Amniotic stem cell (primary cell): Measurements from ENCODE around the gene FHL3.
"Not testable (repeated sequence)": the region's sequence is repeated elsewhere in the genome, so short reads cannot be mapped to it uniquely, and the experiment has no call there.

Source experiments
- DNase-seq: peaks from one replicate; lab custom pipeline; 2025; lab: John Stamatoyannopoulos, UW

Gene FHL3

DNA sequence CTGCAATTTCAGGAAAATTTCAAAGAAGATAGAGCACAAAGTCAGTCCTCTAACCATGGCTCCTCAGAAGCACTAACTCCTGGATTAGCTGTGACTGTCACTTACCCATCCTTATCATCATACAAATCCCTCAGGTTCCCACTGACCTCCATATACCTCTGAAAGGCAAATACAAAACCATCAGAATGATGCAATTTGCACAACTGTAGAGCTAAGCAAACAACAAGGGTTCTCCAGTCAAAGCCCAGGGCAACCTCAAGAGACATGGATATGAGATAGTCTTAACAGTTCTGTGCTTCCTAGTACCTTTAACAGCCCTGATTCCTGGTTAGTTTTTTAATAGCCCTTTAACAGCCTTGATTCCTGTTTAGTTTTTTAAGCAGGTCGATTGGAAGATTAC, 17.6 kb downstream of the FHL3 start:
- no peak for DNase-seq

DNA sequence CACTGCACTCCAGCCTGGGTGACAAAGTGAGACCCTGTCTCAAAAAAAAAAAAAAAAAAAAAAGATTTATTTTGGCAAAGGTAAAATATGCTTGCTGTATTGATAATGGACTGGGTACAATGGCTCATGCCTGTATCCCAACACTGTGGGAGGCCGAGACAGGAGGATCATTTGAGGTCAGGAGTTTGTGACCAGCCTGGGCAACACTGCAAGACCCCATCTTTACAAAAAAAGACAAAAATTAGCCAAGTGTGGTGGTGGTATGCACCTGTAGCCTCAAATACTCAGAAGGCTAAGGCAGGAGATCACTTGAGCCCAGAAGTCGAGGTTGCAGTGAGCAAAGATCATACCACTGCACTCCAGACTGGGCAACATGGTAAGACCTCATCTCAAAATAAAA, 21.8 kb downstream of the FHL3 start:
- no peak for DNase-seq

DNA sequence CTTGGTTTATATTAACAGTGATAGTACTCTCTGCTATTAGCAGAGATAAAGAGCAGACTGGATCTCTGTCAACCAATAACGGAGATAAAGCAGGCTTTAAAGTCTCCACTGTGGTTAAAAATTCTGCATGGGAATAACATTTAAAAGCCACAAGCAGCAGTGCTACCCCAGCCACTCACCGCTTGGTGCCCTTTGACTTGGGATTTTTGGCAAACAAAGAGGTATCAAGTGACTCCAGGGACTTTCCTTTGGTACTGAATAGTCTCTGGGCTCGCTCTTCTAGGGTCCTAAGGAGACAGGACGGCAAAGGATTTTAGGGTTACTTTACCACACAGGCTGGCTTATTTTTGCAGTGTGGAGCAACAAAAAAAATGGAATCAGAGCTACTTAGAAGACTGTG, 26.8 kb downstream of the FHL3 start:
- no peak for DNase-seq

DNA sequence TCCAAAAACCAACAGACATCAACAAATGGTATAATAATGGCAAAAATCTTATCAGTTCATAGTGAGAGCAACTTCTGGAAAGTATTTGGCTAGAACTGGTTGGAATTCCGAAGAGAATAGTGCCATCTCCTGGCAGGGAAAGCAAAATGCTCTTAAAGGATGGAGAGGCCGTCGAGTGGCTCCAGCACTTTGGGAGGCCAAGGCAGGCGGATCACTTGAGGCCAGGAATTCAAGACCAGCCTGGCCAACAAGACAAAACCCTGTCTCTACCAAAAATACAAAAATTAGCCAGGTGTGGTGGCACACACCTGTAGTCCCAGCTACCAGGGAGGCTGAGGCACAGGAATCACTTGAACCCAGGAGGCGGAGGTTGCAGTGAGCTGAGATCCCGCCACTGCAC, 30.2 kb downstream of the FHL3 start:
- DNase-seq = peak; percentile 13

DNA sequence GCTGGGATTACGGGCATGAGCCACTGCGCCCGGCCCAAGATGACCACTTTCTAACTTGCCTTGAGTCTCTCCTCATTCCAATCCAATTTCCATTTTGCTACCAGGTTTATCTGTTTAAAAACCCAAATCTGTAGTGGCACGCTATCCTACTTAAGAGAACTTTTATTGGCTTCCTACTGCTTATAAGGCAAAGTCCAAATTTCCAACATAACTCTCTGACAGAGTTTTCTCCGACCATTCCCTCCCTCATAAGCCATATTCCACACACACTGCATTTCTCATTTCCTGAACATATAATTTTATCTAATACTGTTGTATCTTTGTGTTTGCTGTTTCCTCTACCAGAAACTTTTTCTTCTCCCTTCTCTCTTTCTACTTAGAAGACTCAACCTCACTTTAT, 30.7 kb downstream of the FHL3 start:
- DNase-seq = no peak

DNA sequence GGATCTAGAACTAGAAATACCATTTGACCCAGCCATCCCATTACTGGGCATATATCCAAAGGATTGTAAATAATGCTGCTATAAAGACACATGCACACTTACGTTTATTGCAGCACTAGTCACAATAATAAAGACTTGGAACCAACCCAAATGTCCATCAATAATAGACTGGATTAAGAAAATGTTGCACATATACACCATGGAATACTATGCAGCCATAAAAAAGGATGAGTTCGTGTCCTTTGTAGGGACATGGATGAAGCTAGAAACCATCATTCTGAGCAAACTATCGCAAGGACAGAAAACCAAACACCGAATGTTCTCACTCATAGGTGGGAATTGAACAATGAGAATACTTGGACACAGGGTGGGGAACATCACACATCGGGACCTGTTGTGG, 31.6 kb downstream of the FHL3 start:
- not testable (repeated sequence) for DNase-seq

DNA sequence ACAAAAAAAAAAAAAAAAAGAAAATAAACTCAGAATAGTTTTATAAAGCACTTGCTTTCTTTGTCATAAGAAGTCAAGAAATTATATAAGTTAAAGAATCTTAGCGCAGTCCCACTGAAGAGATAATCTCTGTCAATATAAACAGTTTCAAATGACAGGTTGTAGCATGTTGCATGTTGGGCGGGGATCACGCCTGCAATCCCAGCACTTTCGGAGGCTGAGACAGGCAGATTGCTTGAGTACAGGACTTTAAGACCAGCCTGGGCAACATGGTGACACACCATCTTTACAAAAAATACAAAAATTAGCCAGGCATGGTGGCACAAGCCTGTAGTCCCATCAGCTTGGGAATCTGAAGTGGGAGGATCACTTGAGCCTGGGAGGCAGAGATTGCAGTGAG, 40.0 kb downstream of the FHL3 start:
- no peak for DNase-seq

DNA sequence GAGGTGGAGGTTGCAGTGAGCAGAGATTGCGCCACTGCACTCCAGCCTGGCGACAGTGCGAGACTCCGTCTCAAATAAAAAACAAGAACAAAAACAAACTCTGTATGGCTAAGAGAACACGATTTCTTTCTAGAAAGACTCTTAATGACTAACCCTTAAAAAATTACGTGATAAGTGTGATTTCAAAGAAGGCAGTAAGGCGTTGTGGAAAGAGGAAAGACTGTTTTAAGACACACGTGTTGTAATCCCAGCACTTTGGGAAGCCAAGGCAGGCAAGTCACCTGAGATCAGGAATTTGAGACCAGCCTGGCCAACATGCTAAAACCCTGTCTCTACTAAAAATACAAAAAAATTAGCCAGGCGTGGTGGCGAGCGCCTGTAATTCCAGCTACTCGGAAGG, 41.2 kb downstream of the FHL3 start:
- DNase-seq = not testable (repeated sequence)

DNA sequence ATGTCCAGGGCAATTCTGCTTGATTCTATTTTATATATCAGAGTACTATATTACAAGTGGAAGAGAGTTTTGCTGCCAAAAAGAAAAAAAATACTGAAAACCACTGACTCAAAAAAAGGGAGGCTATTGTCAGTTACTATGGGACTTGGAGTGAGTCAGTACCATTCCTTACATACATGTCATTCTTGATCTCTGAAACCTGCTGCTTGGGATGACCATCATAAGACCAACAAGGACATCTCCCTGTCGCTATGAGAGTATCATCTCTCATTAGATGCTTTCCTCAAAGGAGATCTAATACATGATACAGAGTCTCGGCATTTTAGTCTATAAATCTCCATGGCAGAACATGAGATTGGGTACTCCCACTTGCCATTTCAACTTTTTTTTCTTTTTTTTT, 46.6 kb downstream of the FHL3 start:
- peak; percentile 43 for DNase-seq

DNA sequence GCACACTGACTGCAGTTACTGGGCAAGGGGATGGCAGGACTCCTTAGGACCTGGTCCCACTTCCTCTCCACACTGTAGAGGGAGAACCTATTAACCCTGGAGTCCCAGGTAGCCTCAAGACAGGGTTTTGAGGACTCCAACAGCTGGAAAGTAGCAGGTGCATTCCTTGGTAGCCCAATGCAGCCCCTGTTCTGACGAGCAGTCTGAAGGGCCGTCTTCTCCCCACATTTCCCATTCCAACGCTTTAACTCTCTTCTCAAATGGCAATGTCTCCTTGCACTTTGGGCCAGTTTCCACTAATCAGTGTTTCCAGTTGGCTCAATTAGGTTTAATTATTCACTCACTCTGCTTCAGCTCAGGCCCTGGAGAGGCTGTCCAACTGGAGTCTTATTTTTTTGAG, 49.6 kb downstream of the FHL3 start:
- no peak for DNase-seq

DNA sequence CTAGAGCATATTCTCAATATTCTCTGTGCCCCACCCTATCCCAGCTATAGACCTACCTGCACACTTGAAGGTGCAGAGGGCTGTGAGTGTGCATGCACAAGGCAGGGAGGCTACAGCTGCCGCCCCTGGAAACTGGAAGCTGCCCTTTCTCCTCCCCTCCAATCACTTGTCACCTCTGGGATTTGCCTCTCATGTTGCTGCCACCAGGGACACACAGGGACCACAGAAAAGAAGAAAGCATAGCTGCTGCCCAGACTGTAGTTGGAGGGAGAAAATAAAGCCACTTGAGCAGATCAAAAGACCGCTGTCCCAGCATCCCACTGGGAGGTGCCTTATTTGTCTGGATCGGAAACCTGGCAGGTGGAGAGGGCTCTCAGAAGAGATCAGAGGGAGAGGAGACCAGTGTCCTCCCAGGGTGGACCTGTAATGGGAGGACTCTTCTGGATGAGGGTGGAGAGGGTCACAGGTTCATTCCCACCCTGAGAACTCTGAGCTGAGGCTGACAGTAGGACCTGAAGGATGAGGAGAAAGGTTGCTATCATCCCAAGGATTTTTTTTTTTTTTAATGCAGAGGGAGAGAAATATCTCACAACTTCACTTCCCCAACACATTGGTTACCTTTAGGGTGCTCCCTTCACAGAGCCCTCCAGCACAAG, 50.9 kb downstream of the FHL3 start:
- no peak for DNase-seq

DNA sequence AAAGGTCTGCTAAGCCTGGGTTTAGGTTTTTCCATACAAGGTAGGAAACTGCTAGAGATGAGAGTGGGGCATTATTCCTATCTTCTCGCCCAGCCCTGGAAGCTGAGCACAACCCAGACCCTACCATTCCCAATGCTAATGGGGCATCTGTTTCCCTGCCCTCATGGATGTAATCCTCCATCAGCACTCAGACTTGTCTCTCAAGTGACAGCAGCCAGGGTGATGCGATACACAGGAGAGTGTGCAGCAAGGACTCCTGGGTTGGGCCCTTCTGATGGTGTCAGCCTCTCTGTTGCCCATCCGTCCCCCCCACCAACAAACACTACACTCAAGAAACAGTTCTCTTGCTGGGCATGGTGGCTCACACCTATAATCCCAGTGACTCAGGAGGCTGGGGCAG, 52.6 kb downstream of the FHL3 start:
- DNase-seq = no peak

DNA sequence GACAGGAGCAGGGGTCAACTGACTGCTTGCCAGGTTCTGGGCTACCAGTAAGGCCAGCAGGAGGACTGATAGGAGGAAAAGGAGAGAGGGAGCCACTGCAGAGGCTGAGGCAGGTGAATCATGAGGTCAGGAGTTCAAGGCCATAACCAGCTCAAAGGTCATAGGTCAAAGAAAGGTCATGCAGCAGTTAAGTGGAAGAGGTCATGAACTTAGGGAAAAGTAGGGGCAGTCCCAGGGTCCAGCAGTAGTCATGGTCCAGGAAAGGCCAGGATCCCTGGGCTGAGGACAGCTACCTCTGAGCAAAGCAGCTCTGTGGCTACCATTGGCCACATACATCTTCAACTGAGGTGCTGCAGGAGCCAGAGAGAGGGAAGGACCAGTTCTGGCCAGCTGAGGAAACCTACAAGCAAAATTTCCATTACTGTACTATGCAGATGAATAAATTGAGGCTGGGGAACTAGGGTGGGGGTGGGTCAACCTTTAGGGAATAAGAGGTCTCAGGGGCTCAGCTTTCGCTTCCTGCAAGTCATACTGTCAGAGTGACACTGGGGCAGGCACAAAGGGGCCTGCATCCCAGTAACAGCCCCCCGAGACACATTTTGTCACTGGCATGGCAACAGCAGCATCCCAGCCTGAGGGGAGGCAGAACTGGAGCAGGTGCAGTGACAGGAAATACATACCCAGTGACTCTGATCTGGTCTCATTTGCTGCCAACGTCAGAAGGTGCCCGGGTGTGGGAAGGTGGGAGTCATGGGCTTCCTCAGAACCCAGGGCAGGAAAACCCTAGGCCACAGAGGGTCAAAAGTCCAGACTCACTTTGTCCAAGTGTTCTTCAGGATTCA, 53.3 kb downstream of the FHL3 start:
- no peak for DNase-seq

DNA sequence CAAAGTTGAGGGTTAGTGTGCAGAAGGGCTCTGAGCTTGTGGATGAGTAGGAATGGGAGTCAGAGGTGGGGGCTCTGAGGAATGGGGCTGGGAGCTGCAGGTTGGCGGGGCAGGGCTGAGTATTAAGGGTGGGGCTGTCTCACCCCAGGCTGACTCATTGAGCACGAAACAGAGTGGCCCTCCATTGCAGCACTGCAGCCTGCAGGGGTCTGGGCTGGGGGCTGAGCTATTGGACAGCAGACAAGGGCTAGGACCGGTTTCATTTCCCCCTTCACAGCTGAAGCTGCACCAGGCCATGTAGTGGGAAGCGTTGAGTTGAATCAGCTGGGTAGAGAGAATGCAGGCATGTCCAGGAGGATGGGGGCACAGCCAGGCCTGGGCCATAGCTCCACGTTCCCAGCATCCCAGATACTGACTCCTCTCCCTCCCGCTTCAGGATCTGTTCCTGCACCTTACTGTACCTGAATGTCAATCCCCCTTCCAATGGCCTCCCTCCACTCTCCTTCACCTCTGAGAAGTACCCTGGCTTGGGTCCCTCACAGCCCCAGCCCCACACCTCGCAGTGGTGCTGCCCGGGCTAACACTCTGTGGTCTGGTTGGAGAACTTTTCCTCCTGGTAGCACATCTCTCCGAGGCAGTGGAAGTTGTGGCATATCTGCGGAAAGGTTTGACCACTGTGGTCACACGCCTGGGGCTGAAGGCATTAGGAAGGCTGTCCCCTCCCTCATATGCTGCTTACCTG, 54.1 kb downstream of the FHL3 start:
- DNase-seq = no peak

DNA sequence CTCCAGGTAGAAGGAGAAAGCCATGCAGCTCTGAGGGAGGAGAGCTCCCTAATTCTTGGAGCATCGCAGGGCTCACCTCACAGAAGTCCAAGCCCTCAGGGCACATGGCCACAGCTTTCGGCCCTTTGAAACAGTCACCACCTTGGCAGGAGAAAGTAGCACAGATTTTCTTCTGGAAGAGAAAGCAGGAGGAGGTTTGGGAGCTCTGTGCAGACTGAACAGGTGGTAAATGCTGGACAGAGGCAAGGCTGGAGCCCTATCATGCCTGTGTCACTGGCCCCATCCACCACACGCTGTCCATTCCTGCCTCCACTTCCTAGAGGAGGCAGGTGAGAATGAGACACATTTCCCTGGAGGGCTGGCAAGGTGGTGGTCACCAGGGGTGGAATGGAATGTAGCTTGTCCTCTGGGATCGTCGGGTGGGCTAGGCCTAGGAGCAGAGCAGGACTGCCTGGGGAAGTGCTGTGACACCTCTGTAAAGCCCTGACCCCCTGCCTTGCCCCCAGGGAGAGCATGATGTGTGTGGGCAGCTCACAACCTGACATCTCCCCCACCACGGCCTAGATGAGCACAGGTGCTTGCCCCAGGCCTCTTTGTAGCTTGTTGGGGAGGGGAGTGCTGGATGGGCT, 55.7 kb downstream of the FHL3 start:
- DNase-seq = no peak

DNA sequence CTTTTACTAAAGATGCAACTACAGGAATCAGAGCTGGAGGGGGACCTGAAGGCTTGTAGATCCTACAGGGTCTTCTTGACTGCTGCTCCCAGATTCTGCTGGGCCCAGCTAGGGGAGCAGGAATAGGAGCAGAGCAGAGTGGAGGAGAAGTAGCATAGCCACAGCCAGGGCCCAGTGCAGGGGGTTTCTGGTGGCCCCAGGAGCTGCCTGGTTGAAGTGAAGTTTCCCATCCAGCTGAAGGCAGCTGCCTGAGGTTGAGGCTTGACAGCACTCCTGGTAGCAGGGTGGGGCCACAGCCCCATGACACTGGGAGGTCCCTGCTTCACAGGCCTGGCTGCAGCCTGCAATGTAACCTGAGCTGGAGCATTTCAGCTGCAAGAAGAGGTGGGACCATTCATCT, 56.5 kb downstream of the FHL3 start:
- DNase-seq = no peak

DNA sequence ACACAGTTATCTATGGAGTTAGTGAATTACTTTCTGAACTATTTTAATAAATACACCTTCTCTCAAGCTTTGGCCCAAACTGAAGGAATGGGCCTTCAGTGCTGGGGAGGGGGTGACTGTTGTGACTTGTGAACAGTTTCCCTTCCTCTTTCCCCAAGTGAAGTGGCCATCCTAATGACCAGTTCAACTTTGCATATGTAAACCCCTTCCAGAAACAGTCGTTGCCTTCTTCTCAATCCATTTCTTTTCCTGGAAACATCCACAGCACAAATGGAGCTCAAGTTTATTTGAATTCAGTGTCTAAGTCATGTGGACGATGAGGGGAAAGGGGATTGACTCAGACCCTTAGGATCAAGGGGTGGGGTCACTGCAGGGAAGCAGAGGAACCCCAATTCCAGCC, 57.1 kb downstream of the FHL3 start:
- no peak for DNase-seq

DNA sequence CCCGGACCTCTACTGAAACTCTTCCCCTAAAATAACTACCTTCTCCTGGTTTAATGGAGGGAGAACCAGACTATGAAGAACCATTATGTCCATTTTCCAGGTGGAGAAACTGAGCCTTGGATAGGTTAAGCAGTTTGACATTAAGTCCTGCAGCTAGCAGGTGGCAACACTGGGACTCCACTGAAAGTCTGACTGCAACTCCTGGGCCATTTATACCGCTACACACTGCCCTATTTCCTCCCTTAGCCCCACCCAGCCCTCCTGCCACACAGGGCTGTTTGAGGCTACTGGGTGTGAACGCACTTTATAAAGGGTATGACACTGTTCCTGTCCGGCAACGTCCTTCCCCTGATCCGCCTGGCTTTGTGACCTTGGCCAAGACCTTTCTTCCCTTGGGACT, 58.0 kb downstream of the FHL3 start:
- no peak for DNase-seq
